Measurements from ENCODE around the gene VPS13A. TPM values are rescaled to one million over a fixed set of nuclear protein-coding genes. Genes with fewer than 3 reads are reported as not detected.
A peak's percentile ranks its signal among the peaks of the same experiment; 100 is the strongest.

The VPS13A gene
- total and polyA plus RNA-seq, 8 donors: 7.4 to 19.1 (median 15.6) TPM

DNA sequence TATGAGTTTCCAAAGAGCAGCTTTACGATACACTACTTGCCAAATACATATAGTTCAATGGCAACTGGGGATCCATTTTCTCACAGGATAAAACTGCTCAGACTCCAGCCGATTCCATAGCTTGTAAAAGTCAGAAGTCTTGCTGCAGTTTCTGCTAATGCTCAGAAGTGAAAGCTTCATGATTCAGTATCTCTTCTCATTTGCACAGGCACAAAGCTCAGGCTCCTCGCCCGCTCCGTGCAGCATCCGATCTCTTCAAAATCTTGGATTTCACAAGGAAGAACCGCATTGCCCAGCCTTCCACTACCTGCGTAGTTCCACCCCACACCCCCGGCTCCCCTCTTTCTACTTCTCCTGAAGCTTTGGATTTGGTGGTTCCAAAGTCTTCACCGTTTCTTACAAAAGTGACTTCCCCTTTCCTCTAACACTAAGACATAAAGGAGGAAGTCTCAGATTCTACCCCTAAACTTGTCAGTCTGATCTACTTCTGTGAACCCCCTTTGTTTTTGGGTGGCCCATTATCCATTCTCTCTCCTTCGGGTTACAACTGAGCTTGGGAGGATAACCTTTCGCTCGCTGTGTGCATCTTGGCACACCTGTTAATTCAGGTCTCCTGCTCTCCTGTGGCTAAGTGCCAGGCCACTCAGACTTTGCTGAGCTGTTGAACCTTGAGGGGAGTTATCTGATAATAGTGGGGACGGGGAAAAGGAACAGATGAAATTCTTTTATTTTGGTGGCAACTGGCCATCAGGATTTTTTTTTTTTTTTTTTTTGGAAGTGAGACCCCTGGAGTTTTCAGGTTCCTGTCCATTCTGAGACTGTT, 276.7 kb downstream of the VPS13A start:
- TF ChIP-seq, protein P1, sequence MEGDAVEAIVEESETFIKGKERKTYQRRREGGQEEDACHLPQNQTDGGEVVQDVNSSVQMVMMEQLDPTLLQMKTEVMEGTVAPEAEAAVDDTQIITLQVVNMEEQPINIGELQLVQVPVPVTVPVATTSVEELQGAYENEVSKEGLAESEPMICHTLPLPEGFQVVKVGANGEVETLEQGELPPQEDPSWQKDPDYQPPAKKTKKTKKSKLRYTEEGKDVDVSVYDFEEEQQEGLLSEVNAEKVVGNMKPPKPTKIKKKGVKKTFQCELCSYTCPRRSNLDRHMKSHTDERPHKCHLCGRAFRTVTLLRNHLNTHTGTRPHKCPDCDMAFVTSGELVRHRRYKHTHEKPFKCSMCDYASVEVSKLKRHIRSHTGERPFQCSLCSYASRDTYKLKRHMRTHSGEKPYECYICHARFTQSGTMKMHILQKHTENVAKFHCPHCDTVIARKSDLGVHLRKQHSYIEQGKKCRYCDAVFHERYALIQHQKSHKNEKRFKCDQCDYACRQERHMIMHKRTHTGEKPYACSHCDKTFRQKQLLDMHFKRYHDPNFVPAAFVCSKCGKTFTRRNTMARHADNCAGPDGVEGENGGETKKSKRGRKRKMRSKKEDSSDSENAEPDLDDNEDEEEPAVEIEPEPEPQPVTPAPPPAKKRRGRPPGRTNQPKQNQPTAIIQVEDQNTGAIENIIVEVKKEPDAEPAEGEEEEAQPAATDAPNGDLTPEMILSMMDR (IDR thresholded peaks at IDR 0.05): no peak
- ATAC-seq: peak in 1 of 4 donors; percentile 52
- peak in 3 of 6 donors; percentile 26 to 51 (median 46) for DNase-seq
- Histone ChIP-seq H3K4me3 (no peak overlapping the region), H3K9me3 (no peaks in the 10 kb centered on the region), H3K4me1 (peaks cover 0 to 4% (median 0%) of the 10 kb centered on the region in 3 donors), H3K27me3 (no peaks in the 10 kb centered on the region), H3K36me3 (no peaks in the 10 kb centered on the region), H3K27ac (no peak overlapping the region)
- no peak for FAIRE-seq
- WGBS, 2 donors: 75 to 76% methylated on average over 14 of the region's 14 CpGs
- intact Hi-C loops (cut with DNase I): no loop called here

GRCh38 chr9:77454663-77455062, 277.3 kb downstream of the VPS13A start:
- intact Hi-C loops (cut with DNase I): loop anchor here in 1 of 3 donors (5.0 kb wide), 1 partner anchor 298 kb away; no protein-coding TSS in a partner anchor
- ATAC-seq (peak in 1 of 4 donors; percentile 4), FAIRE-seq (no peak), DNase-seq (no peak)
- Histone ChIP-seq H3K9me3 (no peaks in the 10 kb centered on the region), H3K27ac (no peak overlapping the region), H3K36me3 (no peaks in the 10 kb centered on the region), H3K27me3 (no peaks in the 10 kb centered on the region), H3K4me1 (no peaks in the 10 kb centered on the region), H3K4me3 (no peak overlapping the region)
- WGBS, 2 donors: 89 to 92% methylated on average over 3 of the region's 3 CpGs
- TF ChIP-seq, protein P1 (IDR thresholded peaks at IDR 0.05): no peak

DNA sequence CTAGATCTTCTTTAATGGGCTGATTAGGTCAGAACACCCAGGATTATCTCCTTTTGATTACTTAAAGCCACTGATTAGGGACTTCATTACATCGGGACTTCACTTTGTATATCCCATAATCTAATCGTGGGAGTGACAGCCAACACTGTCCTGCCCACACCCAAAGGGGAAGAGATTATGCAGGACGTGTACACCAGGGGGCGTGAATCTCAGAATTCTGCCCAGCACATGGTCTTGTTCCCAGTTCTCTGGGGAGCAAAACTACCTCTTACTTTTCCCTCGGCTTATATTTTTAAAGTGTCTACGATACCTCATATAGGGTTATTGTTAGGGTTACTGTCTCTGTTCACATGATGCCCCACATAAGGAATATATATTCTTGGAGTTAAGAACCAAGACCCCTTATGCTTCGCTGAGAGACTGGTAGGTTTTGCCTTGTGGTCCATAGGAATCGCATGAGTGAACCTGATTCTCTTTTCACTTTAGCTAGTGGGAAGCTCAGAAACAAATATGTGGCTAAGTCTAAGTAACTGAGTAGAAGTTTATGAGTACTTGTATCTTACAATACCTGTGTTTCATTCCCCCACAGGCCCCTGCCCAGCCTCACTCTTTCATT, 278.1 kb downstream of the VPS13A start:
- ATAC-seq: no peak
- no peak overlapping the region for H3K27ac ChIP-seq
- TF ChIP-seq, protein P1 (IDR thresholded peaks at IDR 0.05): peak in 1 of 4 donors; percentile 9

GRCh38 chr9:77456829-77457437, 279.6 kb downstream of the VPS13A start:
- Histone ChIP-seq H3K4me3 (no peak overlapping the region), H3K27me3 (no peaks in the 10 kb centered on the region), H3K4me1 (no peaks in the 10 kb centered on the region), H3K27ac (no peak overlapping the region), H3K9me3 (no peaks in the 10 kb centered on the region), H3K36me3 (no peaks in the 10 kb centered on the region)
- intact Hi-C loops (cut with DNase I): loop anchor here in 1 of 3 donors (5.0 kb wide), 1 partner anchor 295 kb away; no protein-coding TSS in a partner anchor
- TF ChIP-seq, protein P1 (IDR thresholded peaks at IDR 0.05): peak; percentile 84 to 88 (median 86)
- ATAC-seq (peak; percentile 94 to 97 (median 96)), FAIRE-seq (peak; percentile 86), DNase-seq (peak; percentile 69 to 93 (median 90))
- 16 to 20% methylated on average over 10 of the region's 10 CpGs for WGBS, 2 donors

More for the DNA sequence above, 278.1 kb downstream of the VPS13A start:
- Histone ChIP-seq H3K9me3 (no peaks in the 10 kb centered on the region), H3K4me3 (no peak overlapping the region), H3K4me1 (no peaks in the 10 kb centered on the region), H3K27me3 (no peaks in the 10 kb centered on the region), H3K36me3 (no peaks in the 10 kb centered on the region)
- DNase-seq (no peak), FAIRE-seq (no peak)
- 61 to 68% methylated on average over 8 of the region's 8 CpGs for WGBS, 2 donors
- intact Hi-C loops (cut with DNase I): loop anchor here in 1 of 3 donors (5.0 kb wide), 1 partner anchor 297 kb away; no protein-coding TSS in a partner anchor

All from pancreas (tissue), 10 donors.